Activated CD8-positive, alpha-beta memory T cell treated with anti-CD3 and anti-CD28 coated beads for 4 hours (primary cell): ENCODE measurements around the gene BORA.
"Not testable (repeated sequence)": the region's sequence is repeated elsewhere in the genome, so short reads cannot be mapped to it uniquely, and the experiment has no call there.

Source experiments
- DNase-seq, 2 donors: peaks; one replicate each; pipeline ENCODE4 v3.0.0-alpha.2; 2020; ENCODE audit warnings: low read depth in 2 of 2

Gene BORA

GRCh38 chr13:72763411-72763810, 35.7 kb downstream of the BORA start:
- no peak for DNase-seq

- no peak for DNase-seq
Observed at GRCh38 chr13:72774019-72774418, 46.3 kb downstream of the BORA start.

GRCh38 chr13:72781451-72782439, 54.0 kb downstream of the BORA start, which contains the start of the genes DIS3 and PIBF1:
Gene DIS3 (minus strand): TSS chr13:72781900. CDS start chr13:72781832, 68 bp downstream.
Gene PIBF1 (plus strand): TSS chr13:72782133. CDS start chr13:72783470, 1,337 bp downstream.
- DNase-seq, result peak; percentile 90 to 92

DNA sequence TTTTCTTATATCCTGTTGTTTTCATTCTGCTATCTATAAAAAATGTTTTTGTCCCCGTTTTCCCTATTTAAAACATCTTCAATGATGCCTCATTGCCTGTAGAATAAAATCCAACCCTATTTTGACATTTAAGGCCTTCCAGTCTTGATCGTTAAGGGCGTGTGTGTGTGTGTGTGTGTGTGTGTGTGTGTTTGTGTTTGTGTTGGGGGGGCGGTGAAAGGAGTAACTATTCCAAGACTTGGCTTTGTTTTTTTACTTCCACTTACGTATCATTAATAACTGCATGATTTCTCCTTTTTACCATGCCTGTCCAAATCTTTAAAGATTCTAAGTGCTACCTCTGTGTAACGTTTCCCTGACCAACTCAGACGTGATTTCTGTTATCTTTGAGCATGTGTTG, 55.0 kb downstream of the BORA start:
- DNase-seq, result no peak

DNA sequence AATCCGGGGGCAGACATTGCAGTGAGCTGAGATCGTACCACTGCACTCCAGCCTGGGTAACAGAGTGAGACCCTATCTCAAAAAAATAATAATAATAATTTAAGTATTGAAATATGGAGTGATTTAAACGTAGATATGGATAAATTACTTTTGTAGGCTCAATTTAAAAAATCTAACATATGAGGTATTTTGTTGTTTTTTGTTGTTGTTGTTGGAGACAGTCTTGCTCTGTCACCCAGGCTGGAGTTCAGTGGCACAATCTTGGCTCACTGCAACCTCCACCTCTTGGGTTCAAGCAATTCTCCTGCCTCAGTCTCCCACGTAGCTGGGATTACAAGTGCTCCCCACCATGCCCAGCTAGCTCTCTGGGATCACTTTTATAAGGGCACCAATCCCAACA, 57.0 kb downstream of the BORA start:
- DNase-seq, result not testable (repeated sequence)

DNA sequence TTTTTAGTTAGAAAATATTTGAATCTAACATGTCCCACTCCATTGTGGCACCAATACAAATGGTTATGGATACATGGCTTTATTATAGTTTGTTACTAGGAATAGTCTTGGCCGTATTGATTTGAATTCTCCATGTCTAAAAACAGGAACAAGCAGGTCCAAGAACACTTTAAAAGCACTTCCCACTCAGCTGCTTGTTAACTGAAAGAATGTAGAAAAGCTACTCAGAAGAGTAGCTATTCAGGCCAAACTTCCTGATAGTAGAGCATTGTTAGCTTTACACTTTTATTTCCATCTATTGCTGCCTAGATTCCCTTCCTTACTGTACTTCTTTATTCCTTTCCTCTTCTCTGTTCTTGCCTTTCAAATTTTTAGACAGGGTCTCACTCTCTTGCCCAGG, 61.1 kb downstream of the BORA start:
- DNase-seq, result no peak

DNA sequence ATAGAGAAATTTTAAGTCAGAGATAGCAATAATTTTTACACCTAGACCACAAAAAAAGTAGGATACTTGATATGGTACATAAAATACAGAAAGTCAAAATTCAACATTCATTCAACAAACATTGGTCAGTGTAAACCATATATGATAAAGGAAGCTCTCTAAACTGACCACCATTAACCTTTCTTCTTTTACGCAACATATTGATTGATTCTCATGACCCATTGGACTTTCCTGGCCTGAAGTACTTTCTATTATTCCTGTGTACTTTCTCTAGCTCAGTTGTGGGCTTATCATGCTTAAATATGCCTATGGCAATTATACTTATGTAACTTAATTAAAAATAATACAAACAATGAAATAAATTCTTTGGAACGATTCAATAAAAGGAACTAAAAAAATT, 64.9 kb downstream of the BORA start:
- DNase-seq, result no peak

DNA sequence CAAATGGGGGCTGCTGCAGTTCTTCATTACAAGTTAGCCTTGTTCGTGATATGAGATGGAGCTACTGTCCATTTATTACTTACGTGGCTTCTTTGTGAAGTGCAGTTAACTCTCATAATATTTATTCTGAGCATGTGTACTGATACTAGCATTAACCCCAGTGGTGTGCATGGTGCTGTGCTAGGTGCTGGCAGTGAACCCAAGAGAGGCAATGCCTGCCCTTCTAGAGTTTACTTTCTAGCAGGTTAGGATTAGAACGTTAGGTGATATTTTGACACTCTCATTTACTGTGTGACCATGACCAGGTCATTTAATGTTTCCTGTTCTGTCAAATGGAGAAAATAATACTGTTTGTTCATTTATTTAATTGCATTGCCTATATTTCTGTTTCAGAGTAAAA, 71.1 kb downstream of the BORA start:
- DNase-seq, result no peak

DNA sequence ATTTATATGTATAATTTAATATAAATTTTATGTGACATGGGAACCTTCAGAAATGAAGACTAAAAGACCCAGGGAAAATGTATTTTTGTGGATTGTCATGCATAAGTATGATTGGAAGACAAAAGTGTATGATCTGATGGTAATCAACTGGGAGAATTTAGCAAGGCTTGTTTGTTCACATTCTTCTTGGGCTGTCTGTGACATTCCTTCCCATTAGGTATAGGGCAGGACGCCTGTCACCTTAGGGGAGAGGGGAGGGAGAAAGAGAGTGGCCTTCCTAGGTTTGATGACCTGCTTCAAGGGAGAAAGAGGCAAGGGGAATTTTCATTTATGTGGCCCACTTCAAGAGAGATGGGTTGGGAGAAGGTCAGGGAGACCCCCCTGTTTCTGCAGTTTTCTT, 76.6 kb downstream of the BORA start:
- no peak for DNase-seq
